ENCODE measurements around the gene DNAJC18. TPM values are rescaled to one million over a fixed set of nuclear protein-coding genes. Genes with fewer than 3 reads are reported as not detected.

DNAJC18 gene
- total RNA-seq, 2 donors from 2014 or later: 14.8 to 15.2 TPM

- peak; percentile 70 for DNase-seq
These were observed 23.4 kb upstream of the DNAJC18 start, which contains the start of gene ECSCR for GRCh38 chr5:139462586-139463276. TSS of gene ECSCR (minus strand) at chr5:139462743. CDS start at chr5:139462670, 73 bp downstream.

GRCh38 chr5:139461698-139462097 lies 22.4 kb upstream of the DNAJC18 start:
- ATAC-seq (peak in 1 of 2 donors; percentile 55), DNase-seq (peak; percentile 54)
- intact Hi-C loops (cut with DNase I): no loop called here

More at GRCh38 chr5:139462586-139463276, 23.4 kb upstream of the DNAJC18 start, which contains the start of gene ECSCR:
- intact Hi-C loops (cut with DNase I): no loop called here
- peak; percentile 56 to 57 for ATAC-seq

GRCh38 chr5:139461176-139461575 lies 21.9 kb upstream of the DNAJC18 start:
- intact Hi-C loops (cut with DNase I): no loop called here
- ATAC-seq (no peak), DNase-seq (no peak)

GRCh38 chr5:139460455-139460854 lies 21.1 kb upstream of the DNAJC18 start:
- ATAC-seq (no peak), DNase-seq (no peak)
- intact Hi-C loops (cut with DNase I): no loop called here

GRCh38 chr5:139459451-139459934 lies 20.2 kb upstream of the DNAJC18 start:
- DNase-seq (peak; percentile 77), ATAC-seq (peak in 1 of 2 donors; percentile 57)
- intact Hi-C loops (cut with DNase I): no loop called here

GRCh38 chr5:139458580-139459407 lies 19.5 kb upstream of the DNAJC18 start:
- DNase-seq (peak; percentile 64), ATAC-seq (peak; percentile 69 to 73)
- intact Hi-C loops (cut with DNase I): no loop called here

- ATAC-seq (no peak), DNase-seq (no peak)
- intact Hi-C loops (cut with DNase I): no loop called here
These were observed 18.5 kb upstream of the DNAJC18 start for GRCh38 chr5:139457653-139458306.

- intact Hi-C loops (cut with DNase I): no loop called here
- no peak for DNase-seq
- ATAC-seq: no peak
These were observed 17.9 kb upstream of the DNAJC18 start for GRCh38 chr5:139457241-139457640.

- DNase-seq (no peak), ATAC-seq (no peak)
- intact Hi-C loops (cut with DNase I): no loop called here
These were observed 17.5 kb upstream of the DNAJC18 start for GRCh38 chr5:139456776-139457175.

GRCh38 chr5:139454568-139455290 lies 15.4 kb upstream of the DNAJC18 start:
- DNase-seq (no peak), ATAC-seq (no peak)
- intact Hi-C loops (cut with DNase I): no loop called here

GRCh38 chr5:139453683-139454567 lies 14.6 kb upstream of the DNAJC18 start:
- ATAC-seq (no peak), DNase-seq (no peak)
- intact Hi-C loops (cut with DNase I): no loop called here

GRCh38 chr5:139451878-139452660 lies 12.7 kb upstream of the DNAJC18 start:
- intact Hi-C loops (cut with DNase I): no loop called here
- no peak for DNase-seq
- no peak for ATAC-seq

GRCh38 chr5:139451176-139451575 lies 11.9 kb upstream of the DNAJC18 start:
- DNase-seq (no peak), ATAC-seq (no peak)
- intact Hi-C loops (cut with DNase I): no loop called here

- DNase-seq (no peak), ATAC-seq (no peak)
- intact Hi-C loops (cut with DNase I): no loop called here
These were observed 7.8 kb upstream of the DNAJC18 start for GRCh38 chr5:139446956-139447779.

GRCh38 chr5:139445325-139446170 lies 6.2 kb upstream of the DNAJC18 start:
- intact Hi-C loops (cut with DNase I): no loop called here
- DNase-seq (no peak), ATAC-seq (no peak)
